K562 (cell line): ENCODE results near the gene SPRY4. TPM values are rescaled to one million over a fixed set of nuclear protein-coding genes. Genes with fewer than 3 reads are reported as not detected.

Experiments used
- ATAC-seq: fragments of 200-7000 bp; cut with Tn5 transposase; 3 replicates; pipeline ENCODE4 v1.9.1; 2020; ENCODE audit warnings: moderate library complexity
- BruUV-seq: library from RNA; stranded (reverse); fragments of 400-500 nt; replicated peaks from 2 replicates; lab custom pipeline; 2021; lab: Mats Ljungman, UMichigan
- CTCF ChIA-PET: fragments of 300-600 bp; formaldehyde crosslinking; extraction: SDS; loops from one replicate; lab custom pipeline; 2021; ENCODE audit warnings: low intra/inter-chr PET ratio; lab: Yijun Ruan, JAX
- POLR2A ChIA-PET: fragments of 300-600, 350-650 bp; sonication (Branson Sonifier 250); formaldehyde crosslinking; extraction: SDS; loops from one replicate; lab custom pipeline; 2021; ENCODE audit warnings: antibody characterized with exemption, inconsistent platforms; lab: Yijun Ruan, JAX
- DNase-seq, 4 experiments: peaks; one replicate each; pipeline versions ENCODE4 v3.0.0 to v3.0.0-alpha.2; 2011 to 2018; ENCODE audit warnings: low spot score in 3 of 4, mixed read lengths in 3 of 4; ENCODE audit errors: extremely low read depth in 1 of 4
- FAIRE-seq: peaks from 2 replicates; lab custom pipeline; 2011; peaks lifted over from hg19 to GRCh38; lab: Jason Lieb, UNC
- H2AFZ ChIP-seq: 2 replicates; pipeline ENCODE4 v1.6.0; 2011; ENCODE audit warnings: low read depth, low read length, control low read depth, inconsistent platforms
- H3K27ac ChIP-seq: fragments of 200-600 bp; 3 replicates; pipeline ENCODE4 v1.8.0; 2011; ENCODE audit warnings: low read depth, mild to moderate bottlenecking, control low read depth, inconsistent platforms, low read length, moderate library complexity, mixed read lengths; ENCODE audit errors: extremely low read depth
- H3K27me3 ChIP-seq, 2 experiments: fragments of 300-600 bp in 1 of 2; 2 replicates in 1 of 2; 3 replicates in 1 of 2; pipeline versions ENCODE4 v1.6.0 to v1.8.0; 2011; ENCODE audit warnings: inconsistent platforms in 2 of 2, low read length in 2 of 2, mild to moderate bottlenecking in 1 of 2, mixed read lengths in 1 of 2, moderate library complexity in 1 of 2; ENCODE audit not compliant: control insufficient read depth in 2 of 2, insufficient read depth in 2 of 2
- H3K36me3 ChIP-seq: fragments of 300-600 bp; 3 replicates; pipeline ENCODE4 v1.8.0; 2011; ENCODE audit warnings: mild to moderate bottlenecking, low read length, inconsistent platforms; ENCODE audit not compliant: control insufficient read depth, insufficient read depth
- H3K4me1 ChIP-seq, 2 experiments: fragments of 200-600 bp in 1 of 2; replicated peaks in 1 of 2; 2 replicates in 1 of 2; 3 replicates in 1 of 2; pipeline versions ENCODE4 v1.5.1 to v1.8.0; 2011; ENCODE audit warnings: inconsistent platforms in 2 of 2, low read length in 2 of 2, mild to moderate bottlenecking in 1 of 2, mixed read lengths in 1 of 2, moderate library complexity in 1 of 2; ENCODE audit not compliant: control insufficient read depth in 2 of 2, insufficient read depth in 2 of 2
- H3K4me2 ChIP-seq: 2 replicates; pipeline ENCODE4 v1.6.1; 2011; ENCODE audit warnings: low read length, control low read depth, inconsistent platforms, mixed read lengths; ENCODE audit not compliant: insufficient read depth
- H3K4me3 ChIP-seq: fragments of 200-600 bp; sonication (generic), shearing (Covaris generic); 2 replicates; pipeline ENCODE4 v1.5.1; 2016; ENCODE audit warnings: control low read depth, inconsistent platforms
- H3K79me2 ChIP-seq: fragments of 200-600 bp; 3 replicates; pipeline ENCODE4 v1.8.0; 2011; ENCODE audit warnings: low read length, inconsistent platforms; ENCODE audit not compliant: control insufficient read depth, insufficient read depth
- H3K9ac ChIP-seq, 2 experiments: 2 replicates each; pipeline versions ENCODE4 v1.6.0 to v1.6.1; 2011; ENCODE audit warnings: low read depth in 2 of 2, low read length in 2 of 2, control low read depth in 1 of 2, inconsistent platforms in 1 of 2, mild to moderate bottlenecking in 1 of 2, mixed read lengths in 1 of 2; ENCODE audit not compliant: insufficient read depth in 1 of 2
- H3K9me1 ChIP-seq: one replicate; pipeline ENCODE4 v1.6.0; 2011; ENCODE audit warnings: inconsistent platforms, mild to moderate bottlenecking, low read length, moderate library complexity; ENCODE audit not compliant: control insufficient read depth, insufficient read depth
- H3K9me3 ChIP-seq: replicated peaks from 2 replicates; pipeline ENCODE4 v1.5.1; 2011; ENCODE audit warnings: low read depth, low read length, inconsistent platforms; ENCODE audit not compliant: control insufficient read depth, insufficient read depth
- H4K20me1 ChIP-seq: replicated peaks from 2 replicates; pipeline ENCODE4 v1.6.1; 2011; ENCODE audit warnings: low read length, inconsistent platforms, mixed read lengths; ENCODE audit not compliant: control insufficient read depth, insufficient read depth
- ATF7 ChIP-seq: fragments of 450-650 bp; IDR thresholded peaks from 2 replicates; pipeline ENCODE4 v1.7.1; 2014; ENCODE audit warnings: mild to moderate bottlenecking, moderate library complexity
- BHLHE40 ChIP-seq: IDR thresholded peaks from 2 replicates; pipeline ENCODE4 v1.6.1; 2011; ENCODE audit warnings: low read length, improper control_type of control experiment
- ESRRA ChIP-seq: fragments of 450-650 bp; IDR thresholded peaks from 2 replicates; pipeline ENCODE4 v1.6.1; 2014; ENCODE audit warnings: low read depth, mild to moderate bottlenecking, moderate library complexity, borderline replicate concordance
- GTF2F1 ChIP-seq: IDR thresholded peaks from 2 replicates; pipeline ENCODE4 v1.6.1; 2011; ENCODE audit warnings: low read depth, low read length, improper control_type of control experiment
- L3MBTL2 ChIP-seq: fragments of 450-650 bp; IDR thresholded peaks from 2 replicates; pipeline ENCODE4 v1.6.1; 2016; ENCODE audit warnings: mild to moderate bottlenecking, moderate library complexity
- MEIS2 ChIP-seq: fragments of 450-650 bp; IDR thresholded peaks from 2 replicates; pipeline ENCODE4 v1.6.1; 2014; ENCODE audit warnings: mild to moderate bottlenecking; ENCODE audit not compliant: partially characterized antibody
- NFIC ChIP-seq: fragments of 450-650 bp; IDR thresholded peaks from 2 replicates; pipeline ENCODE4 v1.6.1; 2017; ENCODE audit warnings: mild to moderate bottlenecking, inconsistent platforms
- RBM25 ChIP-seq: fragments of 200-400 bp; formaldehyde crosslinking; IDR thresholded peaks from 2 replicates; pipeline ENCODE4 v1.6.1; 2018; ENCODE audit warnings: low read length, low read depth, moderate library complexity; ENCODE audit not compliant: severe bottlenecking
- SP2 ChIP-seq: IDR thresholded peaks from 2 replicates; pipeline ENCODE4 v1.6.1; 2011; ENCODE audit warnings: mild to moderate bottlenecking, low read depth, low read length, moderate library complexity; ENCODE audit not compliant: poor library complexity, severe bottlenecking; ENCODE audit errors: extremely low read depth
- SPI1 ChIP-seq: IDR thresholded peaks from 2 replicates; pipeline ENCODE4 v1.6.1; 2011; ENCODE audit warnings: low read depth, low read length, control low read depth, borderline replicate concordance
- TFAP4 ChIP-seq: sonication (generic); formaldehyde crosslinking; IDR thresholded peaks from 2 replicates; pipeline ENCODE4 v1.8.0; 2022; ENCODE audit warnings: missing genetic modification reagents, mild to moderate bottlenecking, moderate library complexity, borderline replicate concordance
- ZFP36 ChIP-seq: fragments of 150-350 bp; IDR thresholded peaks from 2 replicates; pipeline ENCODE4 v1.6.1; 2018; ENCODE audit warnings: low read length, low read depth; ENCODE audit not compliant: partially characterized antibody
- ZNF507 ChIP-seq: conservative IDR thresholded peaks from 2 replicates; pipeline ENCODE4 v1.6.1; 2017; ENCODE audit warnings: missing genetic modification characterization, missing compliant biosample characterization
- ZNF695 ChIP-seq: fragments of 450-650 bp; formaldehyde crosslinking; IDR thresholded peaks from 2 replicates; pipeline ENCODE4 v1.4.0; 2020; ENCODE audit warnings: mild to moderate bottlenecking, moderate library complexity
- WGBS: fragments of 100-300 bp; shearing (Covaris generic); methylation state at CpG from one replicate; pipeline ENCODE4 v1.1.6; 2016; ENCODE audit warnings: low coverage, mixed read lengths; ENCODE audit not compliant: insufficient coverage; ENCODE audit errors: missing lambda C conversion rate; 5-methylcytosine and 5-hydroxymethylcytosine counted together
- in situ Hi-C: fragments of 300-500 bp; cut with MboI; formaldehyde crosslinking; loops from 4 replicates; pipeline ENCODE4 v1.15.0; 2018; ENCODE audit warnings: inconsistent platforms, mixed read lengths
- intact Hi-C: fragments of 100-400 bp; cut with micrococcal nuclease; formaldehyde crosslinking; loops from 2 replicates; pipeline ENCODE4 v1.14.2; 2022
- polyA plus RNA-seq, 8 experiments: library from polyadenylated mRNA; depleted of rRNA in 4 of 8; stranded (reverse) in 5 of 8; unstranded in 3 of 8; fragments of >200 nt; fragmentation: Nextera tagmentation in 2 of 8; fragmentation: Illumina TruSeq in 1 of 8; extraction: Ambion mirVana in 2 of 8; extraction: Trizol in 1 of 8; gene quantifications; 2 replicates each; pipeline versions ENCODE4 v1.2.1 to v1.2.3, GENCODE V29; 2011 to 2014; ENCODE audit warnings: inconsistent platforms in 1 of 8, missing spikeins in 1 of 8
- total RNA-seq, 7 experiments: library from RNA; depleted of rRNA in 6 of 7; stranded (reverse); fragments of >200 nt in 6 of 7; fragmentation: Illumina TruSeq in 2 of 7; extraction: Trizol in 2 of 7; gene quantifications; 2 replicates each; pipeline versions ENCODE4 v1.2.1 to v1.2.3, GENCODE V29; 2011 to 2021; ENCODE audit warnings: low replicate concordance in 1 of 7

Gene SPRY4
- total and polyA plus RNA-seq, 9 of the 15 experiments (the other 6 are each of a cell fraction or from before 2014, with no cell fraction given) = 2.6 to 24.2 (median 9.5) TPM

- Histone ChIP-seq H4K20me1 (no peaks in the 10 kb centered on the region), H3K4me1 (peaks cover 6% of the 10 kb centered on the region in 2 experiments), H3K79me2 (no peaks in the 10 kb centered on the region), H3K27ac (no peak overlapping the region), H3K36me3 (no peaks in the 10 kb centered on the region), H3K27me3 (no peaks in the 10 kb centered on the region; a peak in 2 of 5 replicates), H3K4me3 (no peak overlapping the region), H3K9me1 (no peaks in the 10 kb centered on the region), H3K9ac (no peak overlapping the region), H3K4me2 (no peak overlapping the region), H2AFZ (no peak overlapping the region), H3K9me3 (no peaks in the 10 kb centered on the region)
- CTCF ChIA-PET = interaction anchor here (0.7 kb wide), 1 partner anchor 600 kb away, joined by 3 read pairs; no protein-coding TSS in a partner anchor
- ATAC-seq (no peak), DNase-seq (no peak), FAIRE-seq (no peak)
- BruUV-seq = no TSS peak
- POLR2A ChIA-PET = interaction anchor here (0.7 to 3.5 kb wide), 4 partner anchors 8 to 305 kb away, joined by 3 to 13 read pairs (median 4); no protein-coding TSS in a partner anchor
- 42% methylated on average over 6 of the region's 6 CpGs for WGBS
- TF ChIP-seq ZNF507 (tag) = no peak
- TF ChIP-seq NFIC = peak; percentile 61
- intact Hi-C loops = no loop called here
- in situ Hi-C loops = no loop called here
Measured at GRCh38 chr5:142281008-142281367, 43.8 kb downstream of the SPRY4 start.

- Histone ChIP-seq H3K9me1 (no peaks in the 10 kb centered on the region), H2AFZ (peak overlapping the region; percentile 61; the same call in 1 of the 2 replicates), H3K4me3 (no peak overlapping the region), H3K4me1 (peaks cover 6% of the 10 kb centered on the region in 2 experiments), H3K36me3 (no peaks in the 10 kb centered on the region), H4K20me1 (no peaks in the 10 kb centered on the region), H3K9me3 (no peaks in the 10 kb centered on the region), H3K4me2 (no peak overlapping the region), H3K27me3 (no peaks in the 10 kb centered on the region; a peak in 2 of 5 replicates), H3K79me2 (no peaks in the 10 kb centered on the region), H3K9ac (0 out of 4 replicates have a peak overlapping the region, but pooled peaks of 1 of the 2 experiments have one; percentile 14), H3K27ac (no peak overlapping the region)
- in situ Hi-C loops = no loop called here
- ATAC-seq (peak; percentile 96), FAIRE-seq (peak; percentile 92), DNase-seq (peak; percentile 48 to 78 (median 64))
- BruUV-seq = no TSS peak
- ChIA-PET CTCF (no interaction called here), POLR2A (interaction anchor here (0.7 to 3.5 kb wide), 9 partner anchors 9 to 364 kb away, joined by 3 to 13 read pairs (median 3); no protein-coding TSS in a partner anchor)
- intact Hi-C loops = no loop called here
- 28% methylated on average over 16 of the region's 17 CpGs for WGBS
- TF ChIP-seq BHLHE40 (peak; percentile 77), GTF2F1 (no peak), ESRRA (peak; percentile 29; the same call in 1 of the 2 replicates), MEIS2 (peak; percentile 98), SP2 (peak; percentile 29), ZNF695 (CRISPR knock-in tag) (no peak), L3MBTL2 (0 out of 2 replicates have a peak, but pooled peaks have one; percentile 29), SPI1 (no peak), RBM25 (peak; percentile 43), ZFP36 (peak; percentile 47), ATF7 (peak; percentile 76), TFAP4 (CRISPR knock-in tag) (peak; percentile 67; the same call in 1 of the 2 replicates)
Measured at GRCh38 chr5:142280066-142281007, 44.5 kb downstream of the SPRY4 start.
